ENCODE results near the gene GFOD2.
"Not testable (repeated sequence)": the region's sequence is repeated elsewhere in the genome, so short reads cannot be mapped to it uniquely, and the experiment has no call there.

GFOD2 gene

DNA sequence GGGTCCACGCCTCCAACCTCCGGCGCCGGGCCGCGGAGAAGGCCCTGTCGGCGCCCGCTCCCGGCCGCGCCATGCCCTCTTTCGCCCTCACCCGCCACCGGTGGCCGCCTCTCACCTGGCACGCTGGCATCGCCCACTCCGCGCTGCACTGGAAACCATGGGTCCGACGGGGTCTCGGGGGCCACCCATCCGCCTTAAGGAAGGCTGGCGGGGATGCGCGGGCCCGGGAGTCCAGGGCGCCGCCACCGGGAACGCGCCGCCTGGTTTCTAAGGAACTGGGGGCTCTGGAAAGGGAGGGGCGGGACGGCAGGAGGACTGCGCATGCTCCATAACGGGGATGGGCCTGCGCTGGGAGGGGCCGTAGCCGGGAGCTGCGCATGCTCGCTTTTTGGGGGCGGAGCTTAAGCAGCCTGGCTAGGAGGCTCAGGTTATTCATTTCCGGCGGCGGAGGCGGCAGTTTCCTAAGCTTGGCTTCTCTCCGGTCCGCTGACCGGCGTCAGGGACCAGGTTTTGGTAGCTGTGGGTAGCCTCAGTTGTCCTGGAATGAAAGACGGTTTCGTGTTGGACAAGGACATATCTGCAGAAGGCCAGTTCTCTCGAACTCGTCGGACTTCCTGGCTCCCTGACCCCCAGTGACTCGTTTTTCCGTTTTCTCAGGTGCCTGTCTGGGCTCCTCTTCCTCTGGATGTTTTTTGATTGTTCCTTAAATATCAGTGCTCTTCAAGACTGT, at the start of gene GFOD2:
GFOD2 (minus strand) TSS at position 269 of the 730 bp plus-strand sequence. CDS start 33,601 bp downstream, outside the sequence.
- DNase-seq: peak; percentile 84

DNA sequence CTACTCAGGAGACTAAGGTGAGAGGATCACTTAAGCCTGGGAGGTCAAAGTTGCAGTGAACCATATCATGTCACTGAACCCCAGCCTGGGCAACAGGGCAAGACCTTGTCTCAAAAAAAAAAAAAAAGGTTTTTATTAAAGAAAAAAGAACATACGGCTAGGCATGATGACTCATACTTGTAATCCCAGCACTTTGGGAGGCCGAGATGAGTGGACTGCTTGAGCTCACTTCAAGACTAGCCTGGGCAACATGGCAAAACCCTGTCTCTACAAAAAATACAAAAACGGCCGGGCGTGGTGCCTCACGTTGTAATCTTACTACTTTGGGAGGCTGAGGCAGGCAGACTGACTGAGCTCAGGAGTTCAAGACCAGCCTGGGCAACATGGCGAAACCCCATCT, 48.8 kb upstream of the GFOD2 start:
- peak; percentile 31 for DNase-seq

GRCh38 chr16:67766291-67766690, 47.2 kb upstream of the GFOD2 start:
- no peak for DNase-seq

GRCh38 chr16:67764158-67764667, 45.1 kb upstream of the GFOD2 start:
- no peak for DNase-seq

DNA sequence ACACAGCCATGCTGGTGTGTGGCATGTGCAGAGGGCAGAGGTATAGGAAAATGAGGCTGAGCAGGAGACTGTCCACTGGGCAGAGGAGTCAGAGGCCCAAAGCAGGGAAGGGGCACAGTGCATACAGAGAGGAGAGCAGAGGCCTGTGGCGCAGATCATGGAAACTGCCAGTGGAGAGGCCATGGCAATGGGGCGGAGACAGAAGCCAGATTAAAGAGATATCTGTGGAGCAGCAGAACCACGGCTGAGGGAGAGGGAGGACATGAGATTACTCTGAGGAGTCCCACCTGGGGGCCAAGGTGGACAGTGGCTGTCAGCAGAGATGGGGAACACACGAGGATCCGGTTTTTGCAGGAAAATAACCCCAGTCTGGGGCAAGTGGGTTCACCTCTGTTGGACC, 44.0 kb upstream of the GFOD2 start:
- DNase-seq: no peak

DNA sequence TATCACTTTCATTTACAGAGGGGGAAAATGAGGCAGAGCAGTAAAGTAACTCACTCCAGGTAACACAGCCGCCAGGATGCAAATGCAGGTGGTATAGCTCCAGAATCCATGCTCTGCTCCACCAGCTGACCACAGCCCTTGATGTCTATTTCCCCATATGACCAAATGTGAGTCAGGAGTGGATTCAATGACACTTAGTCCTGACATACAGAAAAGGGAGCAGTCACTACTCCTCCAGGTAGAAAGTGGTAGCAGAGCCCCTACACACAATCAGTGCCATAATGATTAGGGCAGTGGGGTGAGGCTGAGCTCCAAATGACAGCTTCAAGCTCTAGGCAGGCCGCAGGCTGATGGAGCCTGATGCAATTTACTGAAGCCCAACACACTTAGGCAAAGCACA, 43.3 kb upstream of the GFOD2 start:
- DNase-seq: no peak

- no peak for DNase-seq
Observed at GRCh38 chr16:67761924-67762323, 42.8 kb upstream of the GFOD2 start.

DNA sequence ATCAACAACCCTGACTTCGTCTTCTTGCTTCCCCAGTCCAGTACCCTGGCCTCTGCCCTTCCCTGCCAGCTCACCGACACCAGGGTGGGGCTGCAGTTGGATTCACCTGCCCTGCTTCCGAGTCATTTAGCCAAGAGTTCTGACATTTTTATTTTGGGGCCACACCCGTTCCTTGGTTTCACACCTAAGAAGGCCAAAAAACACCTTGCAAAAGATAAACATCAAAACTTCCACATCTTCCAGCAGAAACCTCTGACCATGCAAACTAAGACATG, 41.8 kb upstream of the GFOD2 start:
- DNase-seq: no peak

- DNase-seq: no peak
Observed at GRCh38 chr16:67760206-67760955, 41.3 kb upstream of the GFOD2 start.

- DNase-seq: no peak
Observed at GRCh38 chr16:67758966-67759365, 39.9 kb upstream of the GFOD2 start.

GRCh38 chr16:67758006-67758405, 38.9 kb upstream of the GFOD2 start:
- no peak for DNase-seq

GRCh38 chr16:67752641-67753040, 33.5 kb upstream of the GFOD2 start:
- DNase-seq: no peak

DNA sequence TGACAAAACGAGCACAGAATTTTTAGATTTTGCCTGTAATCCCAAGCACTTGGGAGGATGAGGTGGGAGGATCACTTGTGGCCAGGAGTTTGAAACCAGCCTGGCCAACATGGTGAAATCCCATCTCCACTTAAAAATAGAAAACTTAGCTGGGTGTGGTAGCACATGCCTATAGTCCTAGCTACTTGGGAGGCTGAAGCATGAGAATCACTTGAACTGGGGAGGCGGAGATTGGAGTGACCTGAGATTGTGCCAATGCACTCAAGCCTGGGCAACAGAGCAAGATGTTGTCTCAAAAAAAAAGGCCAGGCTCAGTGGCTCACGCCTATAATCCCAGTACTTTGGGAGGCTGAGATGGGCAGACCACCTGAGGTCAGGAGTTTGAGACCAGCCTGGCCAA, 32.2 kb upstream of the GFOD2 start:
- DNase-seq: not testable (repeated sequence)

DNA sequence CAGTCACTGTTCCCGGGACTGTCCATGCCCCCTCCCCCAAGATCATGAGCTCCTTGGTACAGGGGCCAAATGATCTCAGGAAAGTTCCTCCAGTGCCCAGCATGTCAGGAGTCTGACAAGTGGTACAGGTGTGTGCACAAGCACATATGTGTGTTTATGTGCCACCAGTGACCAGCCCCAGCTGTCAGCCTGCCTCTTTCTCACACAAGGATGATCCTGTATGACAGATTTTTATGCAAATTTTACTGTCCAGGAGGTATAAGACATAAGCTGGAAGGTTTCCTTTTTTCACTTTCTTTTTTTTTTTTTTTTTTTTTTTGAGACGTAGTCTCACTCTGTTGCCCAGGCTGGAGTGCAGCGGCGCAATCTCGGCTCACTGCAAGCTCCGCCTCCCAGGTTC, 31.4 kb upstream of the GFOD2 start:
- DNase-seq: no peak

DNA sequence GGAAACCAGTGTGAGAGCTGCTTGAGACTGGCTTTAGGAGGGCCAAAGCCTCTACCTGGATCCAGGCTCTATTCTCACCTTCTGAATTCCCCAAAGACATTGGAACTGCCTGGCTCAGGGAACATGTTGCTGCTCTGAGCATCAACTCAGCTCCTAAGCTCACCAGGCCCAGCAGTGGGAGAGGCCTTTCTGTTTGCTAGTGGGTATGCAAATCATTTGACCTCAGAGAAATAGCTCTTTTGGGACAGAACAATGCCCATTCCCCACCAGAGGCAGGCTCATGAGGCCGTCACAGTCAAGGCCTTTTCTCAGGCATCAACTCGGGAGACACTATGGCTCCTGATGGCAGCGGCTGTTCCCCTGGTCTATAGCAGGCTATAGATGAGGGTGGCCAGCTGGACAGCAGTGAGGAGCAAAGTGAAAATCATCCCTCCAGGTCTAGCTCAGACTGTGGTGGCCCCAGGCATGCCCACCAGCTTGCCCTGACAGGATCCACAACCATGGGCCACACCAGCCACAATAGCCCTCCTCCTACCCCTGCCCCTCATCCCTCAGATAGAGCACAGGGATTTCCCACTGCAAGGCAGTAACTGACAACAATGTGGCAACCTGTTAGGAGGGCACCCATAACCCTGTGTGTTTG, 30.4 kb upstream of the GFOD2 start:
- no peak for DNase-seq

DNA sequence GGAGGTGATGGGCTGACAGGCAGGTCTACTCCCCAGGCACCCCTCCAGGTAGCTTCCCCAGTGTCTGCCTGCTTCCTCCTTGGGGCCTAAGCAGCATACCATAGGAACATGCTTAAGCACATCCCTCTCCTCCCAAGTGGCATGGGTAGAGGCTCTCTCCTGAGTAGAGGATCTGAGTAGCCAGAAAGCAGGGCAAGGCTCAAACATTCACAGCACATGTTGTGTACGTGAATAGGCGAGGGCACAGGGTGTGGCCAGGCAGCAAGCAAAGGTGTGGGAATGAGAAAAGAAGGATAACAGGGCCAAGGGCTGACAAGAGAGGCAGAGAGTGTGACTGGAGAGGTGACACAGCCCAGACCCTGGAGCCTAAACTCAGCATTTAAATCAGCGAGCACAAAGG, 29.7 kb upstream of the GFOD2 start:
- DNase-seq: no peak

GRCh38 chr16:67746846-67747245, 27.7 kb upstream of the GFOD2 start:
- DNase-seq: no peak

DNA sequence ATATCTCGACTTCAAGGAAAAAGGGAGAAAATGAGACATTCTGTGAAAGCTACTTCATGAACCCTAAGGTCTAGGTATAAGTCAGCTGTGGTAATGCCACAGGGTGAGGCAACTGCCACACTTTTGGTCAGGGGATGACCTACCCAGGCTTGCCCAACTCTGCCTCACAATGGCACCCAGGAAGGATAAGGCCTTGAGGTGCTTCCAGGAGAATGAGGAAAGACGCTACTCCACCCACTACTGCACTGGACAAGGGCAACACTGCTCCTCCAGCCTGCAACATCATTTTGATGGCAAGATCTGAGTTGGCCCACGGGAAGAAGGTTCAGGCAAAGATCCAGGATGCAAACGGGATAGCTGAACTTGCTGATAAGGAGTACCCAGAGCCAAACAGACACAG, 22.0 kb upstream of the GFOD2 start:
- no peak for DNase-seq

DNA sequence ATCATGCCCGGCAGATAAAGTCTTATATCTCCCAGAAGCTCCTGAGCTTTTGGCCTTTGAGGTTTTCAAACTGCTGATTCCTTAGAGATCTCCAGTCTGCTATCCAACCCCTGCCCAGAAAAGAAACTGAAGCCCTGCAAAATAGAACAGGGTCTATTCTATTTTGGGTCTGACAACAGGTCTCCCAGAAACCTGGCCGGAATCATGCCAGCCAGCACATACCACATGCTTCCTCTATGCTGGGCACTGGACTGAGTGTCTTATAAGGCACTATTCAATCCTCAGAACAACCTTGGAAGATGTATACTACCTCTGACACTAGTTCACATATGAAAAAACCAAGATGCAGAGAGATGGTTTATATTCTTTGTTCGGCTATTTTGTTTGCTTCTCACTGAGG, 21.3 kb upstream of the GFOD2 start:
- DNase-seq: no peak

DNA sequence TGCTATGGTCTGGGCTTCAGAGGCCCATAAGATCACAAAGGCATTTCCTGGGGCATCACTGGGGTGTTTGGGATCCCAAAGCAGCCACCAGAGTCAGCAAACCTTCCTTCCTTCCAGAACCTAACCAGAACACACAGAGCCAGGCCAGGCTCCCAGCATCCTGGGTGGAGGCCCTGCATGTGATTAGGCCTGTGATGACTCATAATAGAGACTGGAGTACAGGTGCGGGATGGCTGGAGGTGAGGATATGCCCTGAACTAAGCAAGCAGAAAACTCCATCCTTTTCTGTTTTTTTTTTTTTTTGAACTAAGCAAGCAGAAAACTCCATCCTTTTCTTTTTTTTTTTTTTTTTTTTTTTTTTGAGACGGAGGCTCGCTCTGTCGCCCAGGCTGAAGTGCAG, 17.7 kb upstream of the GFOD2 start:
- no peak for DNase-seq

DNA sequence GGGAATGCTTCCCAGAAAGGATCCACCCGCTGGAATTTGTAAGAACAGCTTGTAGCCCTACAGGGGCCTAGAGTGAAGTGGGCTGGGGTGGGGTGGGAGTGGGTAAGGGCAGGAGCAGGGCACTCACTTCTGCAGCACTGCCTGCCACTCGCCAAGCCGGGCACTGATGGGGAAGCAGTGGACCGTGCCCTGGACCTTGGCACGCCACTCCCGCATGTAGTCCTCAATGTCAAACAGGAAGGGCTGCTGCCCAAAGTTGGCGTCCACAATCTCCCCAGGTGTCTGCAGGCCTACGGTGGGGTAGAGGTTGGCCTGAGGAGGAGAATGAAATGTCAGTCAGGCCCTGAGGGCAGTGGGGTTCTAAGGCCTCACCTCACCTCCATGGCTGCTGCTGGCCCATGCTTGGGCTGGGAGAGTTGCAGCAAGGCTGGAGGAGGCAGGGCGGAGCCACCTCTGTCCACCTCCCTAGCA, 15.7 kb upstream of the GFOD2 start:
- DNase-seq: no peak

GRCh38 chr16:67733734-67734470, 14.8 kb upstream of the GFOD2 start:
- no peak for DNase-seq

DNA sequence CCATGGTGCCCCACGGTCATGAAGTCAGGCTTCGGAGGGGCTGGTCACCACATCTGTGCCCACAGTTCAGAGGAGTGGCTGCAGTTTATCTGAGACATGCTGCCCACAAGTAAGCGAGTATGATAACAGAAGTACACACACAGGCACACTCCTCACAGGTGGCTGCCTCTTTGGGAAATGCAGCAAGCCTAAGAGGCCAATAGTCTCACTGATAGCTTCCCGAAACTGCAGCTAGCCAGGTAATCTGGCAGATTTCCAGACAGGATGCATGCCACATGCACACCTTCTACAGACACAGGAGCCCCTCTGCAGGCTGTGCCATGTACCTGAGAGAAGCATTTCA, 12.6 kb upstream of the GFOD2 start:
- no peak for DNase-seq

Data from DMS 273 treated with DMSO at 0.1 percent for 48 hours (cell line).